NCI-H1048 (cell line): ENCODE results near the gene PPIL4.

Source experiments
- DNase-seq: peaks from one replicate; lab custom pipeline; 2025; lab: John Stamatoyannopoulos, UW

PPIL4 gene

DNA sequence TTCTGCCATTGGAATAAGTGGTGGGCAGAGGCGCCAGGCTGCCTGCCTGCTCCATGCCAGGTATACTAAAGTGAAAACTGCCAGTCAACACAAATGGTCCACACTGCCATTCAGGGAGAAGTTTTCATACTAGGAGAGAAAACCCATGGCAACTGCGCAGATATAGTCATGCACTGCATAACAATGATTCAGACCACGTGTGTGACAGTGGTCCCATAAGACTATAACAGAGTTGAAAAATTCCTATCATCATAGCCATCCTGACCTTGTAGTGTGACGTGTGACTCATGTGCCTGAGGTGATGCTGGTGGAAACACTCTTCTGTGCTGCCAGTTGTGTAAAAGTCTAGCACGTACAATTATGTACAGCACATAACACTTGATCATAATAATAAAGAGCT, 86.1 kb downstream of the PPIL4 start:
- no peak for DNase-seq

GRCh38 chr6:149458806-149459205, 87.0 kb downstream of the PPIL4 start:
- DNase-seq, result no peak

DNA sequence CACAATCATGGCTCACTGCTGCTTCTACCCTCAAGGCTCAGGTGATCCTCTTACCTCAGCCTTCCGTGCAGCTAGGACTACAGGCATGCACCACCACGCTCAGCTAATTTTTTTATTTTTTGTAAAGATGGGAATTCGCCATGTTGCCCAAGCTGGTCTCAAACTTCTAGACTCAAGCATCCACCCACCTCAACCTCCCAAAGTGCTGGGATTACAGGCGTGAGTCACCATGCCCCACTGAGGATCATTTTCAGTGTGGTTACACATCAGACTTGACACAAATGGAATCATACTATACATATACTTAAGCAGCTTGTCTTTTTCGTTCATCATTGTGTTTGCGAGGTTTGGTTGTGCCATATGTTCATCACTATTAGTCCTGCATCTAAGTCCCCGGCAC, 87.6 kb downstream of the PPIL4 start:
- no peak for DNase-seq

GRCh38 chr6:149457316-149457884, 88.4 kb downstream of the PPIL4 start:
- no peak for DNase-seq

DNA sequence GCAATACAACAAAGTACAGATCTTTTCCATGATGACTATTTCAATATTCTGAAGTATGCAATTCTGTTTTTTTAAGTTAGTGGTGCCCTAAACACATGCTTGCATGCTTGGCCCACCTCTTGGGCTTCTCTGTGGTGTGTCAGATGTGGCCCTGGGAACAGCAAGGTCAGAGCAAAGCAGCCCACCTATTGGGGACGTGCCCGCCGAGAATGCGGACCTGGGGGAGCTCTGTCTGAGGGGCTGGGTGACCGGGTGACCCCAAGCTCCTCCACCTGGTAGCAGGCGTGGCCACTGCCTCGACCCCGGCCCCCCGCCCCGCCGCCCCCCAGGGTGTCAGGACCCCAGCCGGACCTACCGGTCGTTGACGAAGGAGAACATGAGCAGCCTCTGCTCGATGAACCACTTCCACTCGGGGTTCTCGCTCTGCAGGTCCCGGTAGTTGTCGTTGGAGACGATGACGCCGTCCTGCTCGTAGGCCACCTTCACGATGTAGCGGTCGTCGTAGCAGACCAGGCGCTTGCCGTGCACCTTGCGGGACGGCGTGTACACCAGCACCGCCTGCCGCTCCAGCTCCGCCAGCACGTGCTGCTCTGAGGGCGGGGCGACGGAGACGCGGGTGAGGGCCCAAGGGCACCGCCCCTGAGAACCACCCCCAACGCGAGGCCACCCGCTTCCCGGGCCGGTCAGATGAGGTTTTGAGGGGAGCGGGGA, 89.4 kb downstream of the PPIL4 start:
- DNase-seq, result no peak

- no peak for DNase-seq
Measured at GRCh38 chr6:149455031-149455732, 90.7 kb downstream of the PPIL4 start.
